Measurements from ENCODE around the gene FLII. TPM values are rescaled to one million over a fixed set of nuclear protein-coding genes. Genes with fewer than 3 reads are reported as not detected.

Gene FLII
- total RNA-seq, 1 experiment from 2014 or later = 264 TPM

DNA sequence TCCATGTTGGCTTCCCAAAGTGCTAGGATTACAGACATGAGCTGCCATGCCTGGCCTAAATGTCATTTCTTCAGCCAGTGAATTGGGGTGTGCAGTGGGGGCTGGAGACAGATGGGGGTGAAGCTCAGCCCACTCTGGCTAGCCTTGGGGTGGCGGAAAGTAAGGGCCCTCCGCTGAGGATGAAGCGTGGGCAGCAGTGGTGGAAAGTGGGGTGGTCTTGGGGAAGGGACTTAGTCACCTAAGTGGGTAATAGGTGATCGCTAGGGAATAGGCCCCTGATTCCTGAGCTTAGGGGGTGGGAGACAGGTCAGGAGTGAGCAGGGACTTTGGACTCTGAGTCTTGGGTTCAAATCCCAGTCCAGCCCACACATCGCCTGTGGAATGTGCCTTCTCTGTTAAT, 30.9 kb downstream of the FLII start:
- no TSS peak for BruUV-seq (replicated peaks)
- no peak overlapping the region for H3K4me2 ChIP-seq (ENCODE audit: low read length)
- no peaks in the 10 kb centered on the region for H4K20me1 ChIP-seq (ENCODE audit: insufficient read depth)
- H3K9me2 ChIP-seq (ENCODE audit: insufficient read depth) = no peaks in the 10 kb centered on the region
- H3K27ac ChIP-seq (ENCODE audit: low read depth, low read length) = no peak overlapping the region
- H3K4me1 ChIP-seq (ENCODE audit: control insufficient read depth in 1 of 2, insufficient read depth in 2 of 2, low read length in 2 of 2) = peaks cover 12 to 21% of the 10 kb centered on the region in 2 experiments; a peak in 3 of 4 replicates
- intact Hi-C loops (cut with micrococcal nuclease) = no loop called here
- no peak for DNase-seq (ENCODE audit: low read depth, low spot score)
- H3K27me3 ChIP-seq (ENCODE audit: insufficient read depth, low read length) = no peaks in the 10 kb centered on the region
- H3K9me3 ChIP-seq (ENCODE audit: control insufficient read depth in 1 of 2, insufficient read depth in 1 of 2, low read depth in 1 of 2, low read length in 2 of 2) = no peaks in the 10 kb centered on the region
- TF ChIP-seq CBX3 (IDR thresholded peaks at IDR 0.05; ENCODE audit: low read depth) (no peak), TCF7L2 (IDR thresholded peaks at IDR 0.05; ENCODE audit: borderline replicate concordance, extremely low read depth, insufficient read depth, insufficient read length) (no peak), ZNF274 (IDR thresholded peaks at IDR 0.05; ENCODE audit: low read depth, low read length) (no peak), ZFX (IDR thresholded peaks at IDR 0.05) (no peak), YY1 (IDR thresholded peaks at IDR 0.05; ENCODE audit: extremely low read depth, insufficient replicate concordance, low read depth, low read length) (no peak), SP1 (IDR thresholded peaks at IDR 0.05; ENCODE audit: low read depth) (no peak), CEBPB (IDR thresholded peaks at IDR 0.05; ENCODE audit: low read depth) (no peak), EGR1 (IDR thresholded peaks at IDR 0.05; ENCODE audit: low read depth) (no peak), FOSL1 (IDR thresholded peaks at IDR 0.05; ENCODE audit: low read depth) (no peak)
- TF ChIP-seq, protein P1, sequence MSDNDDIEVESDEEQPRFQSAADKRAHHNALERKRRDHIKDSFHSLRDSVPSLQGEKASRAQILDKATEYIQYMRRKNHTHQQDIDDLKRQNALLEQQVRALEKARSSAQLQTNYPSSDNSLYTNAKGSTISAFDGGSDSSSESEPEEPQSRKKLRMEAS (IDR thresholded peaks at IDR 0.05) = no peak
- TF ChIP-seq, protein P2, sequence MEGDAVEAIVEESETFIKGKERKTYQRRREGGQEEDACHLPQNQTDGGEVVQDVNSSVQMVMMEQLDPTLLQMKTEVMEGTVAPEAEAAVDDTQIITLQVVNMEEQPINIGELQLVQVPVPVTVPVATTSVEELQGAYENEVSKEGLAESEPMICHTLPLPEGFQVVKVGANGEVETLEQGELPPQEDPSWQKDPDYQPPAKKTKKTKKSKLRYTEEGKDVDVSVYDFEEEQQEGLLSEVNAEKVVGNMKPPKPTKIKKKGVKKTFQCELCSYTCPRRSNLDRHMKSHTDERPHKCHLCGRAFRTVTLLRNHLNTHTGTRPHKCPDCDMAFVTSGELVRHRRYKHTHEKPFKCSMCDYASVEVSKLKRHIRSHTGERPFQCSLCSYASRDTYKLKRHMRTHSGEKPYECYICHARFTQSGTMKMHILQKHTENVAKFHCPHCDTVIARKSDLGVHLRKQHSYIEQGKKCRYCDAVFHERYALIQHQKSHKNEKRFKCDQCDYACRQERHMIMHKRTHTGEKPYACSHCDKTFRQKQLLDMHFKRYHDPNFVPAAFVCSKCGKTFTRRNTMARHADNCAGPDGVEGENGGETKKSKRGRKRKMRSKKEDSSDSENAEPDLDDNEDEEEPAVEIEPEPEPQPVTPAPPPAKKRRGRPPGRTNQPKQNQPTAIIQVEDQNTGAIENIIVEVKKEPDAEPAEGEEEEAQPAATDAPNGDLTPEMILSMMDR (IDR thresholded peaks at IDR 0.05 in 2 of 3, conservative IDR thresholded peaks at IDR 0.05 in 1 of 3; ENCODE audit: borderline replicate concordance in 1 of 3, insufficient read depth in 1 of 3, low read depth in 2 of 3, low read length in 2 of 3) = no peak
- TF ChIP-seq, protein P3, sequence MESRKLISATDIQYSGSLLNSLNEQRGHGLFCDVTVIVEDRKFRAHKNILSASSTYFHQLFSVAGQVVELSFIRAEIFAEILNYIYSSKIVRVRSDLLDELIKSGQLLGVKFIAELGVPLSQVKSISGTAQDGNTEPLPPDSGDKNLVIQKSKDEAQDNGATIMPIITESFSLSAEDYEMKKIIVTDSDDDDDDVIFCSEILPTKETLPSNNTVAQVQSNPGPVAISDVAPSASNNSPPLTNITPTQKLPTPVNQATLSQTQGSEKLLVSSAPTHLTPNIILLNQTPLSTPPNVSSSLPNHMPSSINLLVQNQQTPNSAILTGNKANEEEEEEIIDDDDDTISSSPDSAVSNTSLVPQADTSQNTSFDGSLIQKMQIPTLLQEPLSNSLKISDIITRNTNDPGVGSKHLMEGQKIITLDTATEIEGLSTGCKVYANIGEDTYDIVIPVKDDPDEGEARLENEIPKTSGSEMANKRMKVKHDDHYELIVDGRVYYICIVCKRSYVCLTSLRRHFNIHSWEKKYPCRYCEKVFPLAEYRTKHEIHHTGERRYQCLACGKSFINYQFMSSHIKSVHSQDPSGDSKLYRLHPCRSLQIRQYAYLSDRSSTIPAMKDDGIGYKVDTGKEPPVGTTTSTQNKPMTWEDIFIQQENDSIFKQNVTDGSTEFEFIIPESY (IDR thresholded peaks at IDR 0.05; ENCODE audit: extremely low read depth, insufficient replicate concordance, low read length) = no peak
- H3K79me2 ChIP-seq (ENCODE audit: insufficient read depth, low read length) = peaks cover 17% of the 10 kb centered on the region
- no peaks in the 10 kb centered on the region for H3K36me3 ChIP-seq (ENCODE audit: control insufficient read depth in 1 of 2, insufficient read depth in 2 of 2, low read length in 2 of 2)
- no peak overlapping the region for H3K9ac ChIP-seq (ENCODE audit: low read length)
- no peak overlapping the region for H2AFZ ChIP-seq (ENCODE audit: low read depth, low read length, poor library complexity, severe bottlenecking)
- POLR2A ChIA-PET = no interaction called here
- ATAC-seq = no peak
- RAD21 ChIA-PET (ENCODE audit: low non-redundant PET in 1 of 2, low total read pairs in 2 of 2, uncharacterized antibody in 2 of 2, unreplicated experiment in 2 of 2) = no interaction called here
- H3K4me3 ChIP-seq (replicated peaks in 1 of 2; ENCODE audit: low read depth in 1 of 2, low read length in 2 of 2) = no peak overlapping the region
- CTCF ChIA-PET = no interaction called here

All from HCT116 (cell line).